ENCODE data around the gene KLF15. TPM values are rescaled to one million over a fixed set of nuclear protein-coding genes. Genes with fewer than 3 reads are reported as not detected.

Gene KLF15
- total RNA-seq, 3 donors from 2014 or later (not counting 1 experiment from before 2014, with no cell fraction given) = 0.23 to 0.38 (median 0.36) TPM

DNA sequence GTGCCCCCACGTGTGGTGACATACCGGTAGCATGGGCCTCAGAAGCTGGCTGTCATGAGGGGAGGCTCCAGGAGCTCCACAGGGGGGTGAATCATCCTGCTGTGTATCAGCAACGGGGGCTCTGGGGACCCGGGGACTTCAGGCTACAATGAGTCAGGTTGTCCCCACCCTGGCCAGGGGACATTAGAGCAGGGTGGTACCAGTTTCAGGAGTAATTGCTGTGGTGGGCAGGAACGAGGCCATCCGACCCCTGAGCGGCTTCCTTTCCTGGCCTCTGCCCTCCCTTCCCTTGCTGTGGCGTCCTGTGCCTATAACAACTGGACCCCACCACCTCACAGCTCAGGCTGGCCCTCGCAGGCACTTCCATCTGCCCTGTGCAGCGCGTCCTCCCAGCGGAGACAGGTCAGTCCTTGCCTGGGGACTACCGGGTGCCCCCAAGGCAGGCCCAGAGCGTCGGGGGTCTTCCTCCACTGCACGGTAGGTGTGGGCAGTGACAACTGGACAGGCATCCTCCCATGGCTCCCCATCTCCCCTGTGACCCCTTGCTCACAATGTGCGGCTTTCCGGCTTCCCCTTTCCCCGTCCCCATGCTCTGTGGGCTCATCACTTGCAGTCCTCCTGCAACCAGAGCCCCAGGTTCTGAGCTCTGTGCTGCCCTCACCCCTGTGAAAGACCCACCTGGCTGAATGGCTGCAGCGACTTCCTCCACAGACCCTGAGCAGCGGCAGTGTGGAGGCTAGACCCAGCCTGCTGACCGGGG lies 57.0 kb downstream of the KLF15 start:
- Histone ChIP-seq H3K27ac (ENCODE audit: low read length) (no peak overlapping the region), H3K36me3 (ENCODE audit: control insufficient read depth, insufficient read depth, low read length) (no peaks in the 10 kb centered on the region), H3K4me3 (ENCODE audit: low read length) (no peak overlapping the region), H3K27me3 (ENCODE audit: control insufficient read depth, insufficient read depth, low read length) (no peaks in the 10 kb centered on the region), H3K9me3 (ENCODE audit: control insufficient read depth, insufficient read depth, low read length) (peaks cover 4% of the 10 kb centered on the region), H3K4me1 (ENCODE audit: control insufficient read depth, insufficient read depth, low read length) (no peaks in the 10 kb centered on the region)
- intact Hi-C loops (cut with micrococcal nuclease) = no loop called here
- 89% methylated on average over 22 of the region's 22 CpGs for WGBS (ENCODE audit: insufficient coverage)
- ATAC-seq = no peak
- no peak for DNase-seq
- peaks cover 5 to 13% of the 10 kb centered on the region in 2 donors for H3K9me3 Mint-ChIP-seq
- TF ChIP-seq CTCF (IDR thresholded peaks at IDR 0.05) = no peak
- no peak overlapping the region for H3K27ac Mint-ChIP-seq
- no peak overlapping the region for H3K4me3 Mint-ChIP-seq
- no peaks in the 10 kb centered on the region for H3K4me1 Mint-ChIP-seq
- peaks cover 12% of the 10 kb centered on the region for H3K36me3 Mint-ChIP-seq
- peaks cover 11 to 13% of the 10 kb centered on the region in 2 donors for H3K27me3 Mint-ChIP-seq (ENCODE audit: low read depth in 2 of 2)

DNA sequence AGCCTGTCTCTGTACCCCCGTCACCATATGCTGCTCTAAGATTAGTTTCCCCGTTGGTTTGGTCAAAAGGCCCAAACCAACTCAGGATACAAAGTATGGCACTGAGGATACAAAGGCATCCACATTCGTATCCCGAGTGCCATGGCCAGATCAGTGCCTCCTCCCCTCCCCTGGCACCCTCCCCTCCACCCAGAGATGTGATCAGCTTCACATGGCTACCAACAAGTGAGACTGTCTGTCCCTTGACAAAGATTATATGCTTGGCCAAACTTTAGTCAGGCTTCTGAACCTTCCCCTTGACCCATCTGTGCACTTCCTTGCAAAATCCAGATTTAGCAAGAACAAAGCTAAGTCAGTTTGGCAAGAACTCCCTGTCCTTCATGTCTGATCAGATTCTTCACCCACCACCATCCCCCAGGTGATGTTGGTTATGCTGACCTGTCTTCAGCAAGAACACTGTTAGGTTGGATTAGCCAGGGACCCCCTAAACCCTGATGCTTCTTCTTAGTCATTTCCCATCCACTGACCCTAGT lies 61.7 kb downstream of the KLF15 start:
- no peaks in the 10 kb centered on the region for H3K4me1 ChIP-seq (ENCODE audit: control insufficient read depth, insufficient read depth, low read length)
- Mint-ChIP-seq H3K4me3 (no peak overlapping the region), H3K27ac (no peak overlapping the region), H3K27me3 (ENCODE audit: low read depth in 2 of 2) (peaks cover 8 to 12% of the 10 kb centered on the region in 2 donors), H3K36me3 (no peaks in the 10 kb centered on the region), H3K9me3 (no peaks in the 10 kb centered on the region), H3K4me1 (no peaks in the 10 kb centered on the region)
- H3K27ac ChIP-seq (ENCODE audit: low read length) = no peak overlapping the region
- H3K4me3 ChIP-seq (ENCODE audit: low read length) = no peak overlapping the region
- no peaks in the 10 kb centered on the region for H3K9me3 ChIP-seq (ENCODE audit: control insufficient read depth, insufficient read depth, low read length)
- DNase-seq (no peak), ATAC-seq (no peak)
- H3K36me3 ChIP-seq (ENCODE audit: control insufficient read depth, insufficient read depth, low read length) = no peaks in the 10 kb centered on the region
- 67% methylated on average over 4 of the region's 4 CpGs for WGBS (ENCODE audit: insufficient coverage)
- TF ChIP-seq CTCF (IDR thresholded peaks at IDR 0.05) = no peak
- intact Hi-C loops (cut with micrococcal nuclease) = no loop called here
- no peaks in the 10 kb centered on the region for H3K27me3 ChIP-seq (ENCODE audit: control insufficient read depth, insufficient read depth, low read length)

DNA sequence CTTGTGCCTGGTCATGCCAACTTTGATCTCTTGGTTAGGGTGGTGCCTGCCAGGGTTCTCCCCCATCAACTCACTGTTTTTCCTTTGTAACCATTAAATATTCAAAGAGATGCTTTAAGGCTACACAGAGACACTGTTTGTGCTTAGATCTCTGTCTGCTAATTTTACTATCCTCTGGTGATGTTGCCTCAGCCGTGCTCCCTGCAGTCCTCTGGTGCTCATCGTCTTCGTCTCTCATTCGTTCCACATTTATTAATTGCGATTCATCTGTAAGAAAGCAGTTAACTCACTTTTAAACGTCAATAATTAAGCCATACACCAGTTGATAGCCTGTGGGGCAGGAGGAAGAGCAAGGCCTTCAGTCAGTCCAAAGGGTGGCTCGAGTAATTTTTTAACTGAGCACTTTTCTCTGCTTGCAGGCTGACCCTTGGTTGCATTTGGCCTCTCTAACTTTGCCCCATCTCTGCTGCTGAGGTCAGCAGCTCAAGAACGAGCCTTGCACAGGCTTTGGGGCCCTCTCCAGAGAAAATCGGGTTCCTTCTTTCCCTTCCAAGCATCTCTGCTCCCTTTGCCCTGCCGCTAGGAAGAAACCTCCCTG lies 62.9 kb downstream of the KLF15 start:
- DNase-seq (no peak), ATAC-seq (no peak)
- intact Hi-C loops (cut with micrococcal nuclease) = no loop called here
- WGBS (ENCODE audit: insufficient coverage) = 88% methylated on average over 10 of the region's 10 CpGs
- no peaks in the 10 kb centered on the region for H3K36me3 ChIP-seq (ENCODE audit: control insufficient read depth, insufficient read depth, low read length)
- no peak overlapping the region for H3K27ac ChIP-seq (ENCODE audit: low read length)
- H3K4me3 Mint-ChIP-seq = no peak overlapping the region
- peaks cover 18 to 20% of the 10 kb centered on the region in 2 donors for H3K27me3 Mint-ChIP-seq (ENCODE audit: low read depth in 2 of 2)
- H3K27me3 ChIP-seq (ENCODE audit: control insufficient read depth, insufficient read depth, low read length) = peaks cover 3% of the 10 kb centered on the region
- no peak overlapping the region for H3K27ac Mint-ChIP-seq
- no peak for TF ChIP-seq CTCF (IDR thresholded peaks at IDR 0.05)
- no peaks in the 10 kb centered on the region for H3K9me3 Mint-ChIP-seq
- no peaks in the 10 kb centered on the region for H3K36me3 Mint-ChIP-seq
- H3K4me1 Mint-ChIP-seq = no peaks in the 10 kb centered on the region
- no peaks in the 10 kb centered on the region for H3K9me3 ChIP-seq (ENCODE audit: control insufficient read depth, insufficient read depth, low read length)
- H3K4me1 ChIP-seq (ENCODE audit: control insufficient read depth, insufficient read depth, low read length) = no peaks in the 10 kb centered on the region
- H3K4me3 ChIP-seq (ENCODE audit: low read length) = no peak overlapping the region
